Activated T-cell treated with anti-CD3 and anti-CD28 coated beads, Interleukin-2, amount 50 U/mL, for 72 hours (primary cell): Measurements from ENCODE around the gene TENM4. TPM values are rescaled to one million over a fixed set of nuclear protein-coding genes. Genes with fewer than 3 reads are reported as not detected.

Source experiments
- ATAC-seq, 2 donors: fragments of 150-1000 bp; cut with Tn5 transposase; replicated peaks in 1 of 2; 2 replicates each; pipeline ENCODE4 v1.10.0; 2021; ENCODE audit warnings: moderate library complexity in 2 of 2, mild to moderate bottlenecking in 1 of 2
- DNase-seq, 2 donors: peaks; one replicate each; pipeline ENCODE4 v3.0.0; 2021 to 2022; ENCODE audit warnings: mixed read lengths in 1 of 2
- H3K27ac Mint-ChIP-seq: one replicate; pipeline ENCODE4 v1.8.0; 2022; ENCODE audit warnings: mild to moderate bottlenecking, moderate library complexity, mixed read lengths
- H3K27me3 Mint-ChIP-seq: one replicate; pipeline ENCODE4 v1.8.0; 2022; ENCODE audit warnings: low read depth, mixed read lengths
- H3K36me3 Mint-ChIP-seq, 2 donors: one replicate each; pipeline ENCODE4 v1.8.0; 2022; ENCODE audit warnings: mixed read lengths in 2 of 2, mild to moderate bottlenecking in 1 of 2; ENCODE audit not compliant: insufficient read depth in 2 of 2
- H3K4me1 Mint-ChIP-seq: one replicate; pipeline ENCODE4 v1.8.0; 2022; ENCODE audit warnings: low read depth, mixed read lengths
- H3K4me3 Mint-ChIP-seq, 2 donors: one replicate each; pipeline ENCODE4 v1.8.0; 2022; ENCODE audit warnings: mild to moderate bottlenecking in 2 of 2, mixed read lengths in 2 of 2, moderate library complexity in 2 of 2
- H3K9me3 Mint-ChIP-seq, 2 donors: one replicate each; pipeline ENCODE4 v1.8.0; 2022; ENCODE audit warnings: mixed read lengths in 2 of 2
- total RNA-seq, 2 donors: library from RNA; stranded (reverse); gene quantifications; one replicate each; pipeline ENCODE4 v1.2.3, GENCODE V29; 2022

The TENM4 gene
- total RNA-seq, 2 donors from 2014 or later: 0.21 TPM; not detected in 1

GRCh38 chr11:78787696-78788095 lies 653.1 kb downstream of the TENM4 start:
- H3K36me3 Mint-ChIP-seq: no peaks in the 10 kb centered on the region
- H3K4me1 Mint-ChIP-seq: no peaks in the 10 kb centered on the region
- no peak overlapping the region for H3K27ac Mint-ChIP-seq
- H3K27me3 Mint-ChIP-seq: peaks cover 15% of the 10 kb centered on the region
- H3K9me3 Mint-ChIP-seq: no peaks in the 10 kb centered on the region
- DNase-seq (no peak), ATAC-seq (no peak)
- no peak overlapping the region for H3K4me3 Mint-ChIP-seq

GRCh38 chr11:78786746-78787145 lies 654.1 kb downstream of the TENM4 start:
- H3K27ac Mint-ChIP-seq: no peak overlapping the region
- no peaks in the 10 kb centered on the region for H3K9me3 Mint-ChIP-seq
- no peaks in the 10 kb centered on the region for H3K4me1 Mint-ChIP-seq
- no peaks in the 10 kb centered on the region for H3K36me3 Mint-ChIP-seq
- ATAC-seq (no peak), DNase-seq (no peak)
- no peak overlapping the region for H3K4me3 Mint-ChIP-seq
- H3K27me3 Mint-ChIP-seq: peaks cover 15% of the 10 kb centered on the region

- H3K9me3 Mint-ChIP-seq: no peaks in the 10 kb centered on the region
- H3K4me3 Mint-ChIP-seq: no peak overlapping the region
- H3K27ac Mint-ChIP-seq: no peak overlapping the region
- no peaks in the 10 kb centered on the region for H3K36me3 Mint-ChIP-seq
- peaks cover 9% of the 10 kb centered on the region for H3K27me3 Mint-ChIP-seq
- H3K4me1 Mint-ChIP-seq: no peaks in the 10 kb centered on the region
- DNase-seq (no peak), ATAC-seq (no peak)
Measured at GRCh38 chr11:78786086-78786485, 654.7 kb downstream of the TENM4 start.

GRCh38 chr11:78784321-78785061 lies 656.3 kb downstream of the TENM4 start:
- peaks cover 14% of the 10 kb centered on the region for H3K27me3 Mint-ChIP-seq
- H3K9me3 Mint-ChIP-seq: no peaks in the 10 kb centered on the region
- ATAC-seq (no peak), DNase-seq (no peak)
- H3K27ac Mint-ChIP-seq: no peak overlapping the region
- H3K36me3 Mint-ChIP-seq: no peaks in the 10 kb centered on the region
- no peaks in the 10 kb centered on the region for H3K4me1 Mint-ChIP-seq
- no peak overlapping the region for H3K4me3 Mint-ChIP-seq

GRCh38 chr11:78783846-78784245 lies 657.0 kb downstream of the TENM4 start:
- H3K27ac Mint-ChIP-seq: no peak overlapping the region

GRCh38 chr11:78783301-78783700 lies 657.5 kb downstream of the TENM4 start:
- Mint-ChIP-seq H3K27ac (no peak overlapping the region), H3K4me1 (no peaks in the 10 kb centered on the region), H3K9me3 (no peaks in the 10 kb centered on the region), H3K27me3 (peaks cover 14% of the 10 kb centered on the region), H3K4me3 (no peak overlapping the region), H3K36me3 (no peaks in the 10 kb centered on the region)
- no peak for ATAC-seq
- no peak for DNase-seq

More at GRCh38 chr11:78783846-78784245, 657.0 kb downstream of the TENM4 start:
- Mint-ChIP-seq H3K4me3 (no peak overlapping the region), H3K9me3 (no peaks in the 10 kb centered on the region), H3K36me3 (no peaks in the 10 kb centered on the region), H3K4me1 (no peaks in the 10 kb centered on the region), H3K27me3 (peaks cover 14% of the 10 kb centered on the region)
- DNase-seq: no peak
- no peak for ATAC-seq

GRCh38 chr11:78782725-78783124 lies 658.1 kb downstream of the TENM4 start:
- ATAC-seq: no peak
- Mint-ChIP-seq H3K36me3 (no peaks in the 10 kb centered on the region), H3K9me3 (no peaks in the 10 kb centered on the region), H3K4me1 (no peaks in the 10 kb centered on the region), H3K27me3 (peaks cover 14% of the 10 kb centered on the region), H3K4me3 (no peak overlapping the region), H3K27ac (no peak overlapping the region)
- no peak for DNase-seq

- Mint-ChIP-seq H3K9me3 (no peaks in the 10 kb centered on the region), H3K4me1 (no peaks in the 10 kb centered on the region), H3K27ac (no peak overlapping the region), H3K4me3 (no peak overlapping the region), H3K36me3 (no peaks in the 10 kb centered on the region), H3K27me3 (peaks cover 14% of the 10 kb centered on the region)
- ATAC-seq (no peak), DNase-seq (no peak)
Measured at GRCh38 chr11:78780889-78781288, 659.9 kb downstream of the TENM4 start.

GRCh38 chr11:78773492-78773891 lies 667.3 kb downstream of the TENM4 start:
- peaks cover 7% of the 10 kb centered on the region for H3K27me3 Mint-ChIP-seq
- DNase-seq (no peak), ATAC-seq (no peak)
- H3K4me3 Mint-ChIP-seq: no peak overlapping the region
- no peaks in the 10 kb centered on the region for H3K9me3 Mint-ChIP-seq
- H3K27ac Mint-ChIP-seq: no peak overlapping the region
- no peaks in the 10 kb centered on the region for H3K4me1 Mint-ChIP-seq
- H3K36me3 Mint-ChIP-seq: no peaks in the 10 kb centered on the region

- H3K9me3 Mint-ChIP-seq: no peaks in the 10 kb centered on the region
- peaks cover 7% of the 10 kb centered on the region for H3K27me3 Mint-ChIP-seq
Measured at GRCh38 chr11:78773077-78773476, 667.8 kb downstream of the TENM4 start.

GRCh38 chr11:78772186-78772585 lies 668.6 kb downstream of the TENM4 start:
- Mint-ChIP-seq H3K4me1 (no peaks in the 10 kb centered on the region), H3K27ac (no peak overlapping the region), H3K9me3 (no peaks in the 10 kb centered on the region), H3K4me3 (no peak overlapping the region), H3K27me3 (peaks cover 7% of the 10 kb centered on the region), H3K36me3 (no peaks in the 10 kb centered on the region)
- DNase-seq (no peak), ATAC-seq (no peak)

More at GRCh38 chr11:78773077-78773476, 667.8 kb downstream of the TENM4 start:
- H3K27ac Mint-ChIP-seq: no peak overlapping the region
- H3K4me1 Mint-ChIP-seq: no peaks in the 10 kb centered on the region
- no peaks in the 10 kb centered on the region for H3K36me3 Mint-ChIP-seq
- no peak for DNase-seq
- ATAC-seq: no peak
- H3K4me3 Mint-ChIP-seq: no peak overlapping the region

- H3K9me3 Mint-ChIP-seq: no peaks in the 10 kb centered on the region
- DNase-seq: no peak
- peaks cover 7% of the 10 kb centered on the region for H3K27me3 Mint-ChIP-seq
Measured at GRCh38 chr11:78770931-78771330, 669.9 kb downstream of the TENM4 start.

GRCh38 chr11:78768971-78769370 lies 671.9 kb downstream of the TENM4 start:
- Mint-ChIP-seq H3K36me3 (no peaks in the 10 kb centered on the region), H3K4me1 (no peaks in the 10 kb centered on the region), H3K27ac (no peak overlapping the region), H3K9me3 (no peaks in the 10 kb centered on the region), H3K27me3 (peaks cover 7% of the 10 kb centered on the region), H3K4me3 (no peak overlapping the region)
- DNase-seq: no peak
- no peak for ATAC-seq

More at GRCh38 chr11:78770931-78771330, 669.9 kb downstream of the TENM4 start:
- Mint-ChIP-seq H3K27ac (no peak overlapping the region), H3K4me3 (no peak overlapping the region), H3K4me1 (no peaks in the 10 kb centered on the region), H3K36me3 (no peaks in the 10 kb centered on the region)
- ATAC-seq: no peak

GRCh38 chr11:78768345-78768744 lies 672.5 kb downstream of the TENM4 start:
- Mint-ChIP-seq H3K4me3 (no peak overlapping the region), H3K27ac (no peak overlapping the region), H3K27me3 (peaks cover 7% of the 10 kb centered on the region), H3K4me1 (no peaks in the 10 kb centered on the region), H3K9me3 (no peaks in the 10 kb centered on the region), H3K36me3 (no peaks in the 10 kb centered on the region)
- DNase-seq (no peak), ATAC-seq (no peak)
